ENCODE results near the gene KCNQ1OT1.

Gene KCNQ1OT1

DNA sequence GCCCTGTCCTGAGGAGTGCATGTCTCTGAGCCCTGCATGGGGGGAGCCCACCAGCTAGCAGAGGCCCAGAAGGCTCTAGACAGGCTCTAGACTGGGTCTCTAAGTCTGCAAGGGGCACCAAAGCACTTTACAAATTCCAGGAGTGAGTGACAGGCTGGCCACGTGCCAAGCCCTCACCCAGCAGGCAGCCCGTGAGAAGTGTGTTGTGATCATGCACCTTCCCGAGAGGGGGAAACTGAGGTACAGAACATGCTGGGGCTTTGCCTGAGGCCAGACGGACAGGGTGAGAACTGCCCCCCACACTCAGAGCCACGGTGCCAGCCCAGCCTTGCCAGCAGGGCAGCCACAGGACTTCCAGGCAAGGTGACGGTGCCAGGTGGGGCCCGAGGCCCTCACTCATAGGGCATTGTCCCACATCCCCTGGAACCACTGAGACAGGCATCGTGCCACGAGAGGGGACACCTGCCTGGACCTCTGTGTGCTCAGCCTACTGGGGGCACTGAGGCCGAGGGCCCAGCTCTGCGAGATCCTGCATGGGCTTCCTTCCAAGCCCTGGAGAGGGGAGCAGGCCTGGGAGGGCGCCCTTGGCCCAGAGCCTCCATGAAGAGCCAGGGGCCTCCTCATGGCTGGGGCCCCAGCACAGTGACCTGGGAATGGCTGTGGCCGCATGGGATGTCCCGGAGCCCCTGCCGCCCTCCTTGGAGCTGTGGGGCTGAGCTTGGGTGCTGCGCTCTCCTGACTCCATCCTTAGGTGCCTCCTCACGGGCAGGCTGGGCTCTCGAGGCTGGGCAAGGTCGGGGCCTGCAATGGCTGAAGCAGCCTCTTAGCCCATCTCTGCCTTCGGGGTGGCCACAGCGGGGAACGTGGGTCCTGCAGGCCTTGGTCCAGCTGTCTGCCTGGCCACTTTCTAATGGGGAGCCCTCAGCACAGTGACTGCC is 121.5 kb downstream of the KCNQ1OT1 start:
- H3K9me2 ChIP-seq (ENCODE audit: low read depth, low read length), result no peaks in the 10 kb centered on the region
- no peaks in the 10 kb centered on the region for H3K4me1 ChIP-seq (ENCODE audit: insufficient read depth, low read length, severe bottlenecking)
- H4K20me1 ChIP-seq (ENCODE audit: insufficient read depth, low read length), result no peaks in the 10 kb centered on the region
- H3F3A ChIP-seq (ENCODE audit: insufficient read depth, low read length), result no peaks in the 10 kb centered on the region
- H3K4me2 ChIP-seq (ENCODE audit: low read length), result no peak overlapping the region
- H3K9ac ChIP-seq (ENCODE audit: low read length), result no peak overlapping the region
- no peaks in the 10 kb centered on the region for H3K79me2 ChIP-seq (ENCODE audit: insufficient read depth, low read length)
- H2AFZ ChIP-seq (ENCODE audit: low read length), result no peak overlapping the region
- TF ChIP-seq EZH2 (IDR thresholded peaks at IDR 0.05; ENCODE audit: borderline replicate concordance, low read length) (no peak), CTCF (IDR thresholded peaks at IDR 0.05; ENCODE audit: low read length) (no peak)
- no peaks in the 10 kb centered on the region for H3K9me3 ChIP-seq (ENCODE audit: low read length)
- H3K27ac ChIP-seq (ENCODE audit: low read depth, low read length, poor library complexity, severe bottlenecking), result no peak overlapping the region
- H3K4me3 ChIP-seq (ENCODE audit: low read depth, low read length, poor library complexity, severe bottlenecking), result no peak overlapping the region
- H3K36me3 ChIP-seq (ENCODE audit: insufficient read depth, low read length), result no peaks in the 10 kb centered on the region
- no peaks in the 10 kb centered on the region for H3K27me3 ChIP-seq (ENCODE audit: insufficient read depth, low read length)

DNA sequence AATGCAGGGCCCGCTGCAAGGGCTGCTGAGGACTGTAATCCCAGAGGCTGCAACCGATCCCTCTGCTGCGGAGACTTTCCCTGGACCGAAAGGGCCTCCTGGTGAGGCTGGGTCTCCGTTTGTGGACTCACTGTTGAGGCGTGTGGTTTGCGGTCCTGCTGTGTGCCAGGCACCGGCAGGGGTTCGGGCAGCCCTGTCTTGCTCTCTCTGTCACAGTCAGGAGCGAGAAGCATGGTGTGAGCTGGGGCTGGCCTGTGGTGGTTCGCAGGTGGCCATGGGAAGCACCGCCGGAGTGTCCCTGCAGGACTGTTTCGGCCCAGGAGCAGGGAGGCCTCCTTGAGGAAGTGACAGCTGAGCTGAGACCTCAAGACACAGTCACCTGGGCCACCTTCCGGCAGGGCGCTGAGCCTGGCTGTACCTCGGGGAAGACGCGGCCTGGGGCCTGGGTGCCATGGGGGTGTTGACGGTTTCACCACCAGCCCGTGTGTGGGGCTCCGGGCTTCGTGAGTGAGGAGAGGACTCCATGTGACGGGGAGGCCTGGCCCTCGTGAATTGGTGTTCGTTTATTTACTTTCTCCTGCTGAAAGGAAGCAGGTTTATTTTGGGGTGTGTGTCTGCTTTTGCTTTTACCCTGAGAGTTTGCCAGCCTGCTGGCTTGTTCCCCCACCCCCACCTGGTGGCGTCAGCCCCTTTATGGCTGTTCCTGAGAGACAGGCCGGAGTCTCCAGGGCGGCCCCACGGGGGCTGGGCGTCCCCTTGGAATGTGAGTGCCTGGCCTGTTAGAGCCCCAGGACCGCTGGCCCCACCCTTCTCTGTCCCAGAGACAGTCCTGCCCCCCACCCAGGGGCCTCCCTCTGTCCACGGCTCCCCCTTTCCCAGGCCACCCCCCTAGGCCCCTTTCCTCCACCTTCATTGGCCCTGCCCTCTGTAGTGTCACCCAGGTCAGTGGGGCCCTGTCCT is 122.5 kb downstream of the KCNQ1OT1 start:
- H3K9me3 ChIP-seq (ENCODE audit: low read length), result no peaks in the 10 kb centered on the region
- no peaks in the 10 kb centered on the region for H4K20me1 ChIP-seq (ENCODE audit: insufficient read depth, low read length)
- H3K79me2 ChIP-seq (ENCODE audit: insufficient read depth, low read length), result no peaks in the 10 kb centered on the region
- H3K27me3 ChIP-seq (ENCODE audit: insufficient read depth, low read length), result no peaks in the 10 kb centered on the region
- no peaks in the 10 kb centered on the region for H3K4me1 ChIP-seq (ENCODE audit: insufficient read depth, low read length, severe bottlenecking)
- H3K36me3 ChIP-seq (ENCODE audit: insufficient read depth, low read length), result no peaks in the 10 kb centered on the region
- no peak overlapping the region for H3K4me2 ChIP-seq (ENCODE audit: low read length)
- H3F3A ChIP-seq (ENCODE audit: insufficient read depth, low read length), result no peaks in the 10 kb centered on the region
- H3K27ac ChIP-seq (ENCODE audit: low read depth, low read length, poor library complexity, severe bottlenecking), result no peak overlapping the region
- TF ChIP-seq CTCF (IDR thresholded peaks at IDR 0.05; ENCODE audit: low read length) (no peak), EZH2 (IDR thresholded peaks at IDR 0.05; ENCODE audit: borderline replicate concordance, low read length) (no peak)
- H3K9ac ChIP-seq (ENCODE audit: low read length), result no peak overlapping the region
- no peak overlapping the region for H3K4me3 ChIP-seq (ENCODE audit: low read depth, low read length, poor library complexity, severe bottlenecking)
- no peak overlapping the region for H2AFZ ChIP-seq (ENCODE audit: low read length)
- H3K9me2 ChIP-seq (ENCODE audit: low read depth, low read length), result no peaks in the 10 kb centered on the region

- H3K27me3 ChIP-seq (ENCODE audit: insufficient read depth, low read length), result no peaks in the 10 kb centered on the region
- no peaks in the 10 kb centered on the region for H3K4me1 ChIP-seq (ENCODE audit: insufficient read depth, low read length, severe bottlenecking)
- TF ChIP-seq EZH2 (IDR thresholded peaks at IDR 0.05; ENCODE audit: borderline replicate concordance, low read length) (no peak), CTCF (IDR thresholded peaks at IDR 0.05; ENCODE audit: low read length) (no peak)
- H3K36me3 ChIP-seq (ENCODE audit: insufficient read depth, low read length), result no peaks in the 10 kb centered on the region
- no peak overlapping the region for H3K9ac ChIP-seq (ENCODE audit: low read length)
- H3K27ac ChIP-seq (ENCODE audit: low read depth, low read length, poor library complexity, severe bottlenecking), result no peak overlapping the region
- no peak overlapping the region for H2AFZ ChIP-seq (ENCODE audit: low read length)
- no peaks in the 10 kb centered on the region for H3F3A ChIP-seq (ENCODE audit: insufficient read depth, low read length)
- H3K4me3 ChIP-seq (ENCODE audit: low read depth, low read length, poor library complexity, severe bottlenecking), result no peak overlapping the region
- H3K9me3 ChIP-seq (ENCODE audit: low read length), result no peaks in the 10 kb centered on the region
- no peaks in the 10 kb centered on the region for H3K9me2 ChIP-seq (ENCODE audit: low read depth, low read length)
- H4K20me1 ChIP-seq (ENCODE audit: insufficient read depth, low read length), result no peaks in the 10 kb centered on the region
- no peaks in the 10 kb centered on the region for H3K79me2 ChIP-seq (ENCODE audit: insufficient read depth, low read length)
- H3K4me2 ChIP-seq (ENCODE audit: low read length), result no peak overlapping the region
These were observed 123.2 kb downstream of the KCNQ1OT1 start for GRCh38 chr11:2576549-2576948.

All from OCI-LY1 (cell line).